ENCODE results near the gene NOP16. TPM values are rescaled to one million over a fixed set of nuclear protein-coding genes. Genes with fewer than 3 reads are reported as not detected.
A peak's percentile ranks its signal among the peaks of the same experiment; 100 is the strongest.

Gene NOP16
- total and polyA plus RNA-seq, 2 of the 13 experiments (the other 11 are each of a cell fraction or from before 2014, with no cell fraction given): 43.3 to 48.4 TPM

- TF ChIP-seq ZNF609 (CRISPR knock-in tag; IDR thresholded peaks at IDR 0.05; ENCODE audit: borderline replicate concordance): 0 out of 2 replicates have a peak, but pooled peaks have one; percentile 19
- no peak for TF ChIP-seq GTF2F1 (IDR thresholded peaks at IDR 0.05; ENCODE audit: low read length)
- TF ChIP-seq NFYC (CRISPR knock-in tag; IDR thresholded peaks at IDR 0.05): peak; percentile 31; the same call in 1 of the 2 replicates
- no peak for TF ChIP-seq BATF2 (CRISPR knock-in tag; IDR thresholded peaks at IDR 0.05)
- TF ChIP-seq ASH2L (IDR thresholded peaks at IDR 0.05; ENCODE audit: insufficient read length, low read depth, low read length): peak; percentile 72
- TF ChIP-seq PBX2 (CRISPR knock-in tag; IDR thresholded peaks at IDR 0.05): no peak
- TF ChIP-seq ZNF282 (IDR thresholded peaks at IDR 0.05; ENCODE audit: partially characterized antibody): no peak
- TF ChIP-seq POLR2A (IDR thresholded peaks at IDR 0.05; ENCODE audit: insufficient read depth in 1 of 2, low read depth in 2 of 2, low read length in 2 of 2): peak in 1 of 2 experiments; percentile 32; a peak in 1 of 4 replicates
- peak; percentile 30; the same call in 1 of the 2 replicates for TF ChIP-seq NCOA2 (CRISPR knock-in tag; IDR thresholded peaks at IDR 0.05)
- no peak; the same call in 1 of the 2 replicates for TF ChIP-seq ZNF841 (CRISPR knock-in tag; IDR thresholded peaks at IDR 0.05; ENCODE audit: borderline replicate concordance)
- TF ChIP-seq CREB3 (CRISPR knock-in tag; IDR thresholded peaks at IDR 0.05): no peak
- peak; percentile 75 for TF ChIP-seq ELF3 (CRISPR knock-in tag; IDR thresholded peaks at IDR 0.05)
- 0 out of 2 replicates have a peak, but pooled peaks have one; percentile 20 for TF ChIP-seq DRAP1 (CRISPR knock-in tag; IDR thresholded peaks at IDR 0.05)
- no peak for TF ChIP-seq XBP1 (CRISPR knock-in tag; IDR thresholded peaks at IDR 0.05)
- no peak for TF ChIP-seq PHF5A (CRISPR knock-in tag; IDR thresholded peaks at IDR 0.05; ENCODE audit: low read depth, unreplicated experiment)
- no peak for TF ChIP-seq PHB2 (IDR thresholded peaks at IDR 0.05; ENCODE audit: partially characterized antibody)
- no peak for TF ChIP-seq GRHL1 (CRISPR knock-in tag; conservative IDR thresholded peaks at IDR 0.05)
- TF ChIP-seq MXD3 (CRISPR knock-in tag; IDR thresholded peaks at IDR 0.05): no peak
Observed at GRCh38 chr5:176415952-176416924, 27.8 kb upstream of the NOP16 start, which contains the start of gene CLTB (continued).
